Glomerular visceral epithelial cell (primary cell): ENCODE results near the gene CALCOCO2.

Experiments
- DNase-seq: peaks from one replicate; pipeline ENCODE4 v3.0.0-alpha.2; 2016; ENCODE audit errors: extremely low spot score

CALCOCO2 gene

GRCh38 chr17:48873209-48873608 lies 42.4 kb downstream of the CALCOCO2 start:
- no peak for DNase-seq

- DNase-seq: no peak
These were observed 43.0 kb downstream of the CALCOCO2 start for GRCh38 chr17:48873696-48874443.

- peak; percentile 75 for DNase-seq
These were observed 48.4 kb downstream of the CALCOCO2 start for GRCh38 chr17:48878920-48879898.

- DNase-seq: no peak
These were observed 51.4 kb downstream of the CALCOCO2 start for GRCh38 chr17:48882272-48882671.

- peak; percentile 58 for DNase-seq
These were observed 52.3 kb downstream of the CALCOCO2 start for GRCh38 chr17:48883171-48883570.

GRCh38 chr17:48890086-48890485 lies 59.3 kb downstream of the CALCOCO2 start:
- DNase-seq: no peak

- peak; percentile 22 for DNase-seq
These were observed 62.3 kb downstream of the CALCOCO2 start for GRCh38 chr17:48892940-48893645.

GRCh38 chr17:48893646-48894508 lies 63.0 kb downstream of the CALCOCO2 start:
- DNase-seq: no peak

GRCh38 chr17:48894886-48895285 lies 64.1 kb downstream of the CALCOCO2 start:
- DNase-seq: no peak

- no peak for DNase-seq
These were observed 70.4 kb downstream of the CALCOCO2 start for GRCh38 chr17:48901241-48901640.

GRCh38 chr17:48903401-48903800 lies 72.6 kb downstream of the CALCOCO2 start:
- no peak for DNase-seq

GRCh38 chr17:48904428-48904827 lies 73.6 kb downstream of the CALCOCO2 start:
- DNase-seq: no peak

- no peak for DNase-seq
These were observed 75.2 kb downstream of the CALCOCO2 start for GRCh38 chr17:48905987-48906515.

- no peak for DNase-seq
These were observed 76.8 kb downstream of the CALCOCO2 start for GRCh38 chr17:48907713-48908046.

GRCh38 chr17:48908047-48908843 lies 77.4 kb downstream of the CALCOCO2 start, which contains the start of gene UBE2Z:
TSS of gene UBE2Z (plus strand) at chr17:48908407. CDS start at chr17:48908504, 97 bp downstream.
- DNase-seq: peak; percentile 97

GRCh38 chr17:48908853-48909394 lies 78.1 kb downstream of the CALCOCO2 start:
- peak; percentile 93 for DNase-seq

GRCh38 chr17:48909783-48910182 lies 78.9 kb downstream of the CALCOCO2 start:
- no peak for DNase-seq

GRCh38 chr17:48910370-48910769 lies 79.5 kb downstream of the CALCOCO2 start:
- DNase-seq: no peak

GRCh38 chr17:48912476-48912875 lies 81.6 kb downstream of the CALCOCO2 start:
- no peak for DNase-seq
